Loucy (cell line): ENCODE measurements around the gene AGAP3.

Experiments
- EZH2phosphoT487 ChIP-seq: fragments of 200-600 bp; IDR thresholded peaks from 2 replicates; pipeline ENCODE4 v1.6.1; 2018; ENCODE audit warnings: antibody characterized with exemption, mild to moderate bottlenecking, moderate library complexity, borderline replicate concordance
- TF ChIP-seq, protein P1 (sequence below): fragments of 200-600 bp; sonication (generic); conservative IDR thresholded peaks from 2 replicates; pipeline ENCODE4 v1.5.1; 2014; ENCODE audit warnings: mild to moderate bottlenecking, antibody characterized with exemption, low read length

DNA sequence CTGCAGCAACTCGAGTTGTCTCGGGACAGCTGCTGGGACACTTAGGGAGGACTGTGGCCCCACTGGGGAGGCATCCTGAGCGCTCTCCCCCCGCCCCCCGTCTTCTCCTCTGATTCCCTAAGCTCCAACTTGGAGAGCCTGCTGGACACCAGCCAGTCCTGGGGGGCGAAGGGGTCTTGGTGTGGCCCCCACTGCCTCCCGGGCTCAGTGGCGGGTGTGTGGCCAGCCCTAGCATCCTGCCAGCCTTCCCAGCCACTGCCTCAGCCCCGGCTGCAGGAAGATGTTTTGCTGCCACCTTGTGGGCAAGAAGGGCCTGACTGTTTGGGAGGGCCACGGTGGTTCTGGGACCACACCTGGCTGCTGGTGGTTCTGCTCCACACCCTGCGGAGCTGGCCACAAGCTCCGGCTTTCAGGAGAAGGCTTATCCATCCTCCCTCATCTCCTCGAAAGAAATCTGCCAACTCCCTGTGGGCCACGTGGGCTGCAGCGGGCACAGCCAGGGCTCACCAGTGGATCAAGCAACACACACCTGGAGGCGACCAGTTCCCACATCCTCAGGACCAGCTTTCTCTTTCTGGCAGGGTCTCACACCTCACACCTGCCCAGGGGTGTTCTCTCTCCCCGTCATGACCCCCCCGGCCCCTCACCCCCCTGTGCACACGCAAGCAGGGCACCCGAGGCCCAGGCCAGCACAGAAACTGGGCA, 24.8 kb downstream of the AGAP3 start:
- TF ChIP-seq, protein P1, sequence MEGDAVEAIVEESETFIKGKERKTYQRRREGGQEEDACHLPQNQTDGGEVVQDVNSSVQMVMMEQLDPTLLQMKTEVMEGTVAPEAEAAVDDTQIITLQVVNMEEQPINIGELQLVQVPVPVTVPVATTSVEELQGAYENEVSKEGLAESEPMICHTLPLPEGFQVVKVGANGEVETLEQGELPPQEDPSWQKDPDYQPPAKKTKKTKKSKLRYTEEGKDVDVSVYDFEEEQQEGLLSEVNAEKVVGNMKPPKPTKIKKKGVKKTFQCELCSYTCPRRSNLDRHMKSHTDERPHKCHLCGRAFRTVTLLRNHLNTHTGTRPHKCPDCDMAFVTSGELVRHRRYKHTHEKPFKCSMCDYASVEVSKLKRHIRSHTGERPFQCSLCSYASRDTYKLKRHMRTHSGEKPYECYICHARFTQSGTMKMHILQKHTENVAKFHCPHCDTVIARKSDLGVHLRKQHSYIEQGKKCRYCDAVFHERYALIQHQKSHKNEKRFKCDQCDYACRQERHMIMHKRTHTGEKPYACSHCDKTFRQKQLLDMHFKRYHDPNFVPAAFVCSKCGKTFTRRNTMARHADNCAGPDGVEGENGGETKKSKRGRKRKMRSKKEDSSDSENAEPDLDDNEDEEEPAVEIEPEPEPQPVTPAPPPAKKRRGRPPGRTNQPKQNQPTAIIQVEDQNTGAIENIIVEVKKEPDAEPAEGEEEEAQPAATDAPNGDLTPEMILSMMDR, result peak; percentile 77
- TF ChIP-seq EZH2phosphoT487, result no peak
